GM19240 (cell line): Measurements from ENCODE around the gene MCTP1.
"Not testable (repeated sequence)": the region's sequence is repeated elsewhere in the genome, so short reads cannot be mapped to it uniquely, and the experiment has no call there.

ENCODE experiments used
- DNase-seq: peaks from one replicate; pipeline ENCODE4 v3.0.0; 2011; ENCODE audit warnings: low spot score; ENCODE audit not compliant: insufficient read length

Gene MCTP1

DNA sequence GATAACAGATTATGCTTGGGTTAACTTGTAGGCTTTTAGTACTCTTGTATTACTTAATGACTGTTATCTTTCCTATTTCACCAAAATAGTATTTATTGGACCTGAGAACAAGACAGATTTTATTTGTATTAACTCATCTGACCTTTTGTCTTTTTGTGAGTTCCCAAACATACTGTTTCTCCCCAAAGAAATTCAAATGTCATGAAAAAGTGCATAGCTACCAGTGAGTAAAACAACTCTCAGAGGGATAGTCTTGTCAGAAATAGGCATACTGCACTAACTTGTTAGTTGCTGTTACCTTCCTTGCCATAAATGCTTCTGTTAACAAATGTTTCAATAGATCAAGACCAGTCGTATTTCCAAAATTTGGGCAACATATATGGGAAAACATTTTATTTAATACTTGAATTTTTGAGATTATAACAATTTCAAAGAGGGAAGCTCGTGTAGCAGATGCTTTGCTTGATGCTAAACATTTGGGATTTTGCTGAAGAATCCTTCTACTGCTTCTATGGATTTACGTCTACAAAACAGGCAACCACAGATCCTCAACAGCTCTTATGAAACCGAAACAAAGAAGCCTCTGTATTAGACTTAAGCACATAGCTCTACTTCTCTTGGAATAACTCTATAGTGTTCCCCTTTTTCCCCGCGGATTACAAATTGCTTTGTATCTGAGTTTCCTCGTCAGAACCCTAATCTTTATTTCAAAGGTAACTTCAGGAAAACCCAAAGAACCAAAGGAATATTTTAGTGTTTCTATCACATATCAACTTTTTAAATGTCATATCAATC is 248.8 kb downstream of the MCTP1 start:
- no peak for DNase-seq

DNA sequence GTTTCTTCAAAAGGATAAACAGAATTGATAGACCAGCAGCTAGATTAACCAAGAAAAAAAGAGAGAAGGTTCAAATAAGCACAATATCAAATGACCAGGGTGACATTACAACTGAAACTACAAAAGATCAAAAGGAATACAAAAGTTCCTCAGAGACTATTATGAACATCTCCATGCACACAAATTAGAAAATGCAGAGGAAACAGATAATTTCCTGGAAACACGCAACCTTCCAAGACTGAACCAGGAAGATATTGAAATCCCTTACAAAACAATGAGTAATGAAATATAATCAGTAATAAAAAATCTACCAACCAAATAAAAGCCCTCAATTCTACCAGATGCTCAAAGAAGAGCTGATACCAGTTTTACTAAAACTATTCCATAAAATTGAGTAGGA is 252.1 kb downstream of the MCTP1 start:
- no peak for DNase-seq

DNA sequence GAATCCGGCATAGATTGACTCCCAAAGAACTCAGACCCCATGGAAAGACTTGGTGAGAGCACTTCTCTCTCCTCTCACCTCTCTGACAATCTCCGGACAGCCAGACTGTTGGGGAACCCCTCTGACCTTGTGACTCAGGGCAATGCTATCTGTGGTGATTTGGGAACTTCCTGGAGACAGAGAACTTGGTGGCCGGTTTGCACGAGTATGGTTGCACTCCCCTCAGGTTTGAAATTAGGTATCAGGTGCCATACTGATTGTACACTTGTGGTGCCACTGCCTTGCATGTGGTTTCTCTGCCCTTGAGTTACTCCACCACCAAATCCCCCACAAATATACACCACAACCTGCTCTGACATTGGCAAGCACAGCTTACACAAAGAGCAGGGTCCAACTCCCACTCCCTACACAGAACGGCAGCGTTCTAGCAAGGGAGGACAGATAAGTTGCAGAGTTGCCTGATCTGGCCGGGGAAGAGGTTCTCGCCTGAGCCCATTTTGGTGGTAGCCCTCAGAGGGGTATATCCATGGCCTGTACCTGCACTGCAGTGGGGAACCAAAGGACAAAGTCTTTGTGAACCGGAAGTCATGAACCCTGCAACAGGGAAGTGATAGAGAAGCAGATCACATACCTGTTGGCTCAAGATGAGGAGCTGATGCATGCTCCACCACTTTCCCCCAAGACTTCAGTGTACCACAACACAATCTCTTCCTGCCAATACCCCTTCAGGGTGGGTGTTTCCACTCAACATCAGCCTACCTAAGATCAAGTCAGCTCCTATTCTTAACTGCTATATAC is 255.1 kb downstream of the MCTP1 start:
- no peak for DNase-seq

DNA sequence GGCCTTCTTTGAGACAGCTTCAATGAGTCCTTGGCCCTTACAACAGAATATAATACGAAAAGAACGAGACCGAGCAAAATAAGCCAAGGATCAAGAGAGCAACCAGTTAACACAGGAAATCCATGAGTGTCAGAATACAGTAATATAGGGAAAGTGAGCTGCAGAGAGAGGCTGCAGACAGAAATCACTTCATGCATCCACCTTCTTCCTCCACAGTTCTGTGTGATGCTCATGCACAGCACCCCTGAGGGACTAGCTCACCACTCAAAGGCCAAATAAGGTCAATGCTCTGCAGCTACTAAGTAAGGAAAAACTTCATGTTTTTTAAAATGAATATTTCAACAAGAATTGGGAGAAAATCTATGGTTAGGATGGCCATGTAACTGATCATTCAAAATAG is 257.1 kb downstream of the MCTP1 start:
- no peak for DNase-seq

DNA sequence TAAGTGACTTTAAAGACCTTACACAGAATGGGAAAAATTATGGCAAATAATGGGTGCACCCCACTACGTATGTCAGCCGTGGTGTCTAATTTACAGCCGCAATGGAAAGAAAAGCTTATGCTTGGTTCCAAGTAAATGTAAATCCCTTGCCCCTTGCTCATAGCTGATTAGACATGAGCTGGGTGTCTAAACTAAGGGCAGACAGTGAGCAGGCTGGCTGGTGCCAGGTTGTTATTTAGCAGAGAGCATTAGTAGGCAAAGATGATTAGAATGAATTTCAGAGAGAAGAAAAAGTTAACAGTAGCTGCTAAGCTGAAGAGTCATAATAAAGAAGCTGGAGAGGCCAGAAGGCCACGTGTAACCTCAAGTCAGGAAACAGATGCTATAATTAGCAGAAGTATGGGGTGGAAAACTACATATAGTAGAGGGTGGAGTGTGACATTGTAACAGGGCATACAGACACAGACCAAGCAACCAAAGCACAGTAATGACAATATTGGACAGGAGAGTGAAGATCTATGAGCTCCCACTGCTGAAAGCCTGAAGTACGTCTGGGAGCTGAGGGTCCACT is 257.7 kb downstream of the MCTP1 start:
- no peak for DNase-seq

DNA sequence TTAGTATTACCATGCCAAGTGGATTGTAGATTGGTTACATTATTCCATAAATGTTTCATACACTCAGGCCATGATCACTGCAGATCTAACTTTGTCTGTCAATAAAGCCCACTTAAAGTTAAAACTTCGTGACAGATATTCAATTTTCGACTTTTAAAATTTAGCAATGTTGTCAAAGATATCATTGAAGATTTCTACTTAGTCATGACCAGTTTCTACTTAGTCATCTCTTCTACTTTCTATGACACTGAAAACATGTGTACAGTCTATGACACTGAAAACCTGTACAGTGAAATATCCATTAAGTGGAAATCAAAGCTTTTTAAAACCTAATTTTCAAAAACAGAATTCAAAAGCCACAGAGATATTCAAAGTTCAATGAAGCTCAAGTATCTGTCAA is 258.2 kb downstream of the MCTP1 start:
- no peak for DNase-seq

DNA sequence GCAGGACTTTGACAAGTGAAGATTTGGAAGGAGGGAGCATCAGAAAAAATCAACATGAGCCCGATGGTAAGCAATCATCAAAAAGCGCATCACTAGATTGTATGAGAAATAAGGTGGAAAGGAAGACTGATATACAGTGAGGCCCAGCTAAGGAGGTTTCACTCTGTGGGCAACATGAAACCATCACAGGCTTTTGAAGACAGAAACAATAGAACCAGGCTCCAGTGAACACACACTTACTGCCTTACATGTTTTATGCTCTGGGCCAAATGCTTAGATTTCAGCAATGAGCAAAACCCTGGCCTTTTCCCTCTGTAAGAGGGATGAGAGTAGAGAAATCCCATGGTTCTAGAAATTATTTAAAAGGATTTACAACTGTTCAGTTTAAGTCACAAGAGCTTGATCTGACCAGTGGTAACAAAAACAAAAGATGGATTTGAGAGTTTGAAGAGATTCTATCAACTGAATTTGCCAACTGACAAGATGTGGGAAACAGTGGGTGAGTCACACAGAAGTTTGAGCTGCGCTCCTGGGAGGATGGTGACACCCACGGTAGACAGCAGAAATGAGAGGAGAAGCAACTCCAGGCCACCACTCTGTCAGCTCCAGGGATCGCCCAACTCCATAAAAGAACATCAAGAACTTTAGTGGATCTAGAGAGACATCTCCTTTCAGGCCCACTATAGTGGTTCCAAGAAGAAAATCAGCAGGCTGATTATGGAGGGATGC is 261.8 kb downstream of the MCTP1 start:
- DNase-seq = no peak

DNA sequence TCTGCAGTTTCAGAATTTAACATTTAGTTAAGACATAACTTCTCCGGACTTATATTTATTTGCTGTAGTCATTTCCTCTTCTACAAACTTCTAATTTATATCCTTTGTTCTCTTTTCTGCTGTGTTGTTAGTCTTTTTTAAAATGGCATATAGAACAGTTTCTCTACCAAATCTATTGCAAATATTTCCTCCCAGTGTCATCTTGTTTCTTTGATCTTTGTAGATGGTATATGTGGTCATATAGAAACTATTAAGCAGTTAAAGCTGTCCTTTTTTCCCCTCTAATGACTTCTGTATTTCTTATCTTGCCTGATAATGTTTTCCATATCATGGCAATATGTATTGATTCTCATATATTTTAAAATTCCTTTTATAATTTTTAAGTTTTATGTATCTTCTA is 264.5 kb downstream of the MCTP1 start:
- DNase-seq = no peak

DNA sequence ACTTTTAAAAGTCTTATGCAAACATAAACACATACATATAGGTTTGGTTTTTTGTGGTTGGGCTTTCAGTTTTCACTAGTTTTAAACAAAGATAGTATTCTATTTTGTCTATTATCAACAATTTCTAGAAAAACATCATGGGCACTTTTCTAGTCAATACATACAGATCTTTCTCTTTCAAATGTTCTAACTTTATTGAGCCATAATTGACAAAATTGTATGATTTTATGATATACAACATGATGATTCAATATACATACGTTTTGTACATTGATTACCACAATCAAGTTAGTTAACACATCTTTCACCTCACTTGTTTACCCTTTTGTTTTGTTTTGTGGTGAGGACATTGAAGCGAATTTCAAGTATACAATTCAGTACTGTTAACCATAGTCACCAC is 265.9 kb downstream of the MCTP1 start:
- no peak for DNase-seq

DNA sequence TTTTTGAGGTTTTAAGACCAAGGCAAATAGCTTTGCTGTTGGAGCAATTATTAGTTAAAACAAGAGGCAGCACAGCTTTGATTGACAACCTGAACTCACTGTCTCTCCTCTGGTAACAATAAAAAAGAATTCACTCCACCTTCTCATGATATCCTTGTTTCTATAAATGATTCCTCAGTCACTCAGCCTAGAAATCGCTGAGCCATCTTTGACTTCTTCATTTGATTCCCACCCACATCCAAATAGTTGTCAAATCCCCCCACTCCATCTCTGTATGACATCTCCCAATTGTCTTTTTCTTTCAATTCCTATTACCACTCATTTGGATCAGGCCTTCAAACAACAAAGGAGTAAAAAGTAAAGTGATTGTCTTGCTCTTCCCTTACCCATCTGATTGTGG is 266.4 kb downstream of the MCTP1 start:
- no peak for DNase-seq

DNA sequence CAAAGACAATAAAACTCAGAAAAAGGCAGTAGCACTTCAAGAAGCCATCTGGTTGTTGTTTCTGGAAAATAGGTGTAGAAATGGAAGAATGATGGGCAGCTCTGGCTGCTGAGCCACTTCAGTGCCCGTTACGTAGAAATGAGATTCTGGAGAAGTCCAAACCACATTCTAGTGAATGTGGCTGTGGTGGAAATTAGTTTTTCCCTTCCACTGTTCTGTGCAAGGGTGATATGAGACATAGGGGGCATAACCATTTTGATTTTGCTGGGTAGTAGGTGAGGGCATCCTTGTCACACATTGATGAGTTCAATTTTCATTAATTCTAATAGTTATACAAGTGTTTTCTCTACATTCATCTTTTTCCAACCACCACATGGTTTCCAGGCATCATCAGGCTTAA is 275.1 kb downstream of the MCTP1 start:
- no peak for DNase-seq

DNA sequence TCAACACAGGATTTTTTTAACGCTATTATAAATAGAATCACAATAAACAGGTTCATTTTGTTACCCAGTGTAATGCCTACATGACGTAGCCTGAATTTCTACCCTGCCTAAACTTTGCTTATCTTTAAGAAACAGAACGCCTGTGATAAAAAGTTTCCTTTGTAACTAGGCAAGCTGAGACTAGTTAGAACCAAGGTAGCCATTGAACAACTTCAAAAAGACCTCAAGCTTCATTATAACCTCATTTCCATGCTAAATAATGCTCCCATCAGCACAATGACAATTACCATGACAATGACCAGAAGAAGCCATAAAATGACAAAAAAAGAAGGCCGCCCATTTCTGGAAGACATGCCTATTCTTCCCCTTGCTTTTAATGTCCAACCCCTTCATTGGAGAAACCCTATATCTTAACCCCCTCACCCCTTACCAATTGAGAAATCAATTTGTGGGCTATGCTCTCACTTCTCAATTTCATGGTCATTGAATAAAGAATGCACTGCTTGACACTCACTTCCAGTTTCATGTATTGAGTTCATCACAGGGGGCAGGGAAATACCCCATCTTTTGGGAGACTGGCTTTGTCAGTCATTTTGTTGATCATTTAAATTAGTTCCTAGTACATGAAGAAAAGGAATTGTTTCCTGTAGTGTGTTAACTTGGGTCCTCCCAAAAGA is 276.8 kb downstream of the MCTP1 start:
- DNase-seq = no peak

DNA sequence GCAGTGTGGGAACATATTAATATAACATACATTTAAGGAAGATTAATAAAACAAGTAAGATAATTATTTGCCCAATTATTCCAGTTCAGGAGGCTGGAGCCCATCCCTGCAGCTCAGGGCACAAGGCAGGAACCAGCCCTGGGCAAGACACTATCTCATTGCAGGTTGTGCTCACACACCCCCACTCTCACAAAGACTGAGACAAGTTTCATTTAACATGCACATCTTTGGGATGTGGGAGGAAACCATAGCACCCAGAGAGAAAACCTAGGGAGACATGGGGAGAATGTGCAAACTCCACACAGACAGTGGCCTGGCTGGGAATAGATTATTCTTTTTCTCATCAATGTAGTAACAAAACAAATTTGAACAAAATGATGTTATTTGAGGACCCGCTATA is 279.1 kb downstream of the MCTP1 start:
- DNase-seq = no peak

DNA sequence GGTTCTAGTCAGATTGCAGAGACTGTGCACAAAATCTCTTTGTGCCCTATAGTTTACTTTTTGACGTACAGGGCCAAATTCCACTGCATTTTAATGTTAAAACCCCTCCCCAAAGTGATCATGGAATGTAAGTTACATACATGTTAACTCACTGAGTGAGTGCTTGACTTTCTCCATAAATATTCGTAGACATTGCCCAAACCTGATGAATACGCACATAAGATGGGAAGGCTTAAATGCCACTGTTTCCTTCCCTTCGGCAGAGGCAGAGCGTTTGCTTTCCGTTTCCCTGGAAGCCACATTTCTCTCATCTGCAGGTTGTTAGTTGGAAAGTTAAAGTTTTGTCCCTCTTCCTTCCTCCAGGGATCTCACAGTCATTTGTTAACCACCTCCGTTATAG is 286.2 kb downstream of the MCTP1 start:
- DNase-seq = no peak

DNA sequence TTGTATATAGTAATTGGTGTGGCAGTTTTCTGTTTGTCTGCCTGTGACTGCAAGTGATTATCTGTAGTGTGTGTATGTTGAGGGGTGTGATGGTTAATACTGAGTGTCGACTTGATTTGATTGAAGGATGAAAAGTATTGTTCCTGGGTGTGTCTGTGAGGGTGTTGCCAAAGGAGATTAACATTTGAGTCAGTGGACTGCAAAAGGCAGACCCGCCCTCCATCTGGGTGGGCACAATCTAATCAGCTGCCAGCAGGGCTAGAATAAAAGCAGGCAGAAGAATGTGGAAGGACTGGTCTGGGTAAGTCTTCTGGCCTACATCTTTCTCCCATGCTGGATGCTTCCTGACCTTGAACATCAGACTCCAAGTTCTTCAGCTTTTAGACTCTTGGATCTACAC is 290.4 kb downstream of the MCTP1 start:
- DNase-seq = not testable (repeated sequence)

DNA sequence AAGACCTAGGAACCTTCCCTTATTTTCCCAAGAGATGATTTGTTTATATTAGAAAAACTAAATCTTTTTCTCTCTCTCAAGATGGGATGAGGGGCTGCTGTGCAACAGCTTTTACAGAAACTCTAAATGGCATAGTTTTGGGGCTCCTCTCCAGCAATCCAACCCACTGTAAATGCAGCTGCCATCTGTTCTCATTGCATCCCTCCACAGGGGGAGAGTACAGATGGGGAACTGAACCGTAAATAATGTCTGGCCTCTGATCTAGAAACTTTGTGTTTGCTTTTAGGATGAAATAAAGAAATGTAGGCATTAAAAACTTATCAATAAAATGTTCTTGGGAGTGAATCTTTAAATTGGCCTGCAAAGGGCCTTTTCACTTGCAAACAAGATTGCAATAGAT is 291.4 kb downstream of the MCTP1 start:
- DNase-seq = no peak

DNA sequence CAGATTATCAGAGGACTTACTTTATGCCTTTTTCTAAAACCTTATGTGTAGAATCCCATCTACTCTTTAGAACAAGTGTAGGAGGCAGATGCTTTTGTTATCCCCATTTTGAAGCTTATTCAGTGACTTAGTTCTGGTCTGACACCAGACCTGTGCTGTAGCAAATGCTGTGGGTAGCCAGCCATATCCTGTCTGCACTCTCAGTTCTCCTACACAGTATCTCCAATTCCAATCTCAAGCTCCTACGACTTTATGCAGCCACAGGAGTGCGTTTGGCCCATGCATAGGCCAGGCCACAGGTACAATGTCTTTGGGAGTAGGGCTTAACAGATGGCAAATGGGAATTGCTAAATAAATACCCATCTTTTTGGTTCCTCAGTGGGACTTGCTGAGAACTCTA is 292.6 kb downstream of the MCTP1 start:
- DNase-seq = no peak

DNA sequence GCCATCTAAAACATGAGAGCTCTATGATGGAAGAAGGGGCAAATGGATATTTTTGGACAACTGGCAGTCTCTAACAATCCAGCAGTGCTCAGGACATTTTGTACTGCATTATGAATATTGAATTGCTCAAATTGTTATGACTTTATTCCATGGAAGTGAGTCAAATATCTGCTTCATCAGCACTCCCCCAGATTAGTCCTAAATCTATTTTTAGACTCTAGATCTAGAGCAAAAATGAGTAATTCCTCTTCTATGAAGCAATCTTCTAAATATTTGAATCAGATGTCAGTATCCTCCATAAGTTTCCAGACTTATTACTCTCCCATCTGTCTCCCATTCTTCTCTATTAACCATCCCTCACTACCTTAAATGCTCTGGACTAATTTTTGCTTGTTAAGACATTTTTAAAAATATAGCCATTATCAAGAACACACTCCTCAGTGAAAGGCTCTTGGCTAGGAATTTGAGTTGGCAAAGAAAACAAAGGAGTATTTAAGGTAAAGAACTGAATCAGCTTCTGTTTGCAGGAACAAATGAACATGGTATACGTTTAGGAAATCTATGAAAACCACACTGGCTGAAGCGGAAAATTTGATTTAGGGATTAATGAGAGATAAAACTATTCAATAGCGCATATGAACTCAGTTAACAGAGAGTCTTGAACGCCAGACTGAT is 300.9 kb downstream of the MCTP1 start:
- no peak for DNase-seq

DNA sequence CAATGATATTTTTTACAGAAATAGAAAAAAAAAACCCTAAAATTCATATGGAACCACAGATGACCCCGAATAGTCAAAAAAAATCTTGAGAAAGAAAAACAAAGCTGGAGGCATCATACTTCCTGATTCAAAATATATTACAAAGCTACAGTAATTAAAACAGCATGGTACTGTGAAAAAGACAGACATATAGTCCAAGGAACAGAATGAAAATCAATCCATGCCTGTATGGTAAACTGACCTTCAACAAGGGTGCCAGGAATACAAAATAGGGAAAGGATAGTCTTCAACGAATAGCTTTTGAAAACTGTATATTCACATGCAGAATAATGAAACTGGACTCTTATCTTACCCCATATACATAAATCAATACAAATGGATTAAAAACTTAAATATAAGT is 307.5 kb downstream of the MCTP1 start:
- DNase-seq = no peak

DNA sequence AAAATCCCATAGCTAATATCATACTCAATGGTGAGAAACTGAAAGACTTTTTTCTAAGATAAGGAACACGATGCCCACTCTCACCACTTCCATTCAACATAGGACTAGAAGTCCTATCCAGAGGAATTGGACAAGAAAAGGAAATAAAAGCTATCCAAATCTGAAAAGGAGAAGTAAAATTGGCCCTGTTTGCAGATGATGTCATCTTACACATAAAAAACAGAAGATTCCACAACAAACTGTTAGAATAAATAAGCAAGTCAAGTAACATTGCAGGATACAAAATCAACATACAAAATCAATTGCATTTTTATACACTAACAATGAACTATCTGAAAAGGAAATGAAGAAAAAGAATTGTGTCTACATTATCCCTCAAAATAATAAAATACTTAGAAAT is 308.0 kb downstream of the MCTP1 start:
- DNase-seq = no peak

DNA sequence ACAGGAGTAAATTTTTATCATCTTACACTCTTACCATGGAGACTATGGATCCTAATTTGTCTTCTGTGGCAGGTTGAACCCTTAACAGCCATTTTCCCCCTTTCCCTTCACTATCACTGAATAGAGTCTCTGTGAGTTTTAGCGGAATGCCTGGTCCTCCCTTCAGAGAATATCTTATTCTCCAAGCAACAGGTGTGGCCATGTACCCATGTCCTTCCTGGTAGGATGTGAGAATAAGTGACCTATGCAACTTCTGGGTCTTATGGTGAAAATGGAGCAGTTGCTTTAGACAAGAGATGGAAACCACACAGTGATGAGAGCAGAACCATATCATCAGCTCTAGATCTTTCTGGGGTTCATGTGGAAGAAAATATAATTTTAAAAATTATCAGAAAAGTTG is 312.6 kb downstream of the MCTP1 start:
- DNase-seq = no peak
